ENCODE data around the gene CD3E. TPM values are rescaled to one million over a fixed set of nuclear protein-coding genes. Genes with fewer than 3 reads are reported as not detected.

The CD3E gene
- total and polyA plus RNA-seq, 10 donors: 20.5 to 89.2 (median 55.0) TPM

DNA sequence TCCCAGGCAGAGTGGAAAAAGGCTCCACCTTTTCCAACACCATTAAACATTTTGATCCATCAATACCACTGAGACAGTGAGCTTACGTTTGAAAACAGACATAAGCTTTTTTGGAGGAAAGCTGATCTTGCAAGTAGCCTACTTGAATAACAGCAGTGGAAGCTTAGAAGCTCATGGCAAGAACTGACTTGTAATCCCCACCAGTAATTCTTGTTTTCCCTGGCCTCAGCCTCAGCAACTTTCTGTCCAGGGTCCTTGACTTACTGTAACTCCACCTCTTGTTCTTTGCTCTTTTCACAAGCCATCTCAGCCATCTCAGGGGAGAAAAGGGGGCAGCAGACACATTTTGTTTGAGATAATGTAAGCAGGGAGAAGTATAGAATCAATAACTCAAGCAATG lies 28.1 kb upstream of the CD3E start:
- intact Hi-C loops (cut with DNase I; ENCODE audit: low total_unique reads): no loop called here

DNA sequence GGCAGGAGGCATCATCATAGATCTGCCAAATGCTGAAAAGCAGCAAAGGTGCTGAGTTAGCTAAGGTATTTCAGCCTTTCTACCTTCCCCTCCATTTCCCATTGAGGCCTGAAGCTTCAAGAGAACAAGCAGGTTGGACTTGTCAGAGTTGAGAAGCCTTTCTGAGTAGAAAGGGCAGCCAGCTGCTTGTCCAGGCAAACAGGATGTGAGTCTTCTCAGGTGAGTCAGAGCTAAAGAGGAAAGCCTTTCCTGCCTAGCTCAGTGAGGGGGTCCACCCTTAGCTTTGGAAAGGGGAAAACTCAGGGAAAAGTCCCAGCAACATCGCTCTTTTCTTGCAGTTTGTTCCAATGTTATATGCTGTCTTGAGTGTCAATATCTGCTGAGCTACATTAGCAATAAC lies 27.2 kb upstream of the CD3E start:
- H3K27me3 ChIP-seq (replicated peaks in 1 of 7): peaks cover 0 to 12% (median 0%) of the 10 kb centered on the region in 7 donors
- no peak overlapping the region for H3K27ac ChIP-seq
- H3K4me3 ChIP-seq: no peak overlapping the region
- no peaks in the 10 kb centered on the region for H3K36me3 ChIP-seq
- 86 to 94% (median 89%) methylated on average over 1 of the region's 1 CpG for WGBS, 5 donors
- H3K9me3 ChIP-seq: no peaks in the 10 kb centered on the region
- TF ChIP-seq, protein P1, sequence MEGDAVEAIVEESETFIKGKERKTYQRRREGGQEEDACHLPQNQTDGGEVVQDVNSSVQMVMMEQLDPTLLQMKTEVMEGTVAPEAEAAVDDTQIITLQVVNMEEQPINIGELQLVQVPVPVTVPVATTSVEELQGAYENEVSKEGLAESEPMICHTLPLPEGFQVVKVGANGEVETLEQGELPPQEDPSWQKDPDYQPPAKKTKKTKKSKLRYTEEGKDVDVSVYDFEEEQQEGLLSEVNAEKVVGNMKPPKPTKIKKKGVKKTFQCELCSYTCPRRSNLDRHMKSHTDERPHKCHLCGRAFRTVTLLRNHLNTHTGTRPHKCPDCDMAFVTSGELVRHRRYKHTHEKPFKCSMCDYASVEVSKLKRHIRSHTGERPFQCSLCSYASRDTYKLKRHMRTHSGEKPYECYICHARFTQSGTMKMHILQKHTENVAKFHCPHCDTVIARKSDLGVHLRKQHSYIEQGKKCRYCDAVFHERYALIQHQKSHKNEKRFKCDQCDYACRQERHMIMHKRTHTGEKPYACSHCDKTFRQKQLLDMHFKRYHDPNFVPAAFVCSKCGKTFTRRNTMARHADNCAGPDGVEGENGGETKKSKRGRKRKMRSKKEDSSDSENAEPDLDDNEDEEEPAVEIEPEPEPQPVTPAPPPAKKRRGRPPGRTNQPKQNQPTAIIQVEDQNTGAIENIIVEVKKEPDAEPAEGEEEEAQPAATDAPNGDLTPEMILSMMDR (IDR thresholded peaks at IDR 0.05 in 8 of 11, conservative IDR thresholded peaks at IDR 0.05 in 3 of 11): no peak
- TF ChIP-seq POLR2AphosphoS5 (IDR thresholded peaks at IDR 0.05): no peak
- no peak for TF ChIP-seq POLR2A (IDR thresholded peaks at IDR 0.05)
- DNase-seq: no peak
- intact Hi-C loops (cut with DNase I; ENCODE audit: low total_unique reads): no loop called here
- H3K4me1 ChIP-seq: peaks cover 0 to 8% (median 0%) of the 10 kb centered on the region in 6 donors

More for the DNA sequence above, 28.1 kb upstream of the CD3E start:
- Histone ChIP-seq H3K4me3 (no peak overlapping the region), H3K27me3 (replicated peaks in 1 of 7) (peaks cover 0 to 12% (median 0%) of the 10 kb centered on the region in 7 donors), H3K4me1 (peaks cover 0 to 6% (median 0%) of the 10 kb centered on the region in 6 donors), H3K36me3 (no peaks in the 10 kb centered on the region), H3K27ac (no peak overlapping the region), H3K9me3 (no peaks in the 10 kb centered on the region)
- TF ChIP-seq POLR2A (IDR thresholded peaks at IDR 0.05): no peak
- TF ChIP-seq, protein P1 (IDR thresholded peaks at IDR 0.05 in 8 of 11, conservative IDR thresholded peaks at IDR 0.05 in 3 of 11): no peak
- TF ChIP-seq POLR2AphosphoS5 (IDR thresholded peaks at IDR 0.05): no peak
- DNase-seq: no peak
- 84 to 93% (median 91%) methylated on average over 1 of the region's 1 CpG for WGBS, 5 donors

DNA sequence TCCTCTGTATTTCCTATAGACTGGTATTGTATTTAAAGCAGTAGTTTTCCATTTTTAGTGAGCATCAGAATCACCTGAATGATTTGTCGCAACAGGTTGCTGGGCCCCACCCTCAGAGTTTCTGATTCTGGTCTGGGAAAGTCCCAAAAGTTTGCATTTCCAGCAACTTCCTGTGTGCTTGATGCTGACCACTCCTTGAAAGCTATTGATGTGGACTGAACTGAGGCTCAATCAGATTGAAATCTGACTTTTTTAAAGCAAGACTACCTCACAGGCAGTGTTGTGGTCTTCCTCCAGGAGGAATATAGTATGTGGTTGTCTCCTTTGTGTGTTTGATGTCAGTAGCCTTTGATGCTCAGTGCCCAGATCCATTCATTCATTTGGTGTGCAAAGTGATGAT lies 23.2 kb upstream of the CD3E start:
- no peaks in the 10 kb centered on the region for H3K27me3 ChIP-seq (replicated peaks in 1 of 7)
- no peak overlapping the region for H3K4me3 ChIP-seq
- DNase-seq: no peak
- WGBS, 5 donors: 45 to 72% (median 64%) methylated on average over 1 of the region's 1 CpG
- no peak overlapping the region for H3K27ac ChIP-seq
- H3K4me1 ChIP-seq: peaks cover 0 to 8% (median 0%) of the 10 kb centered on the region in 6 donors
- TF ChIP-seq POLR2AphosphoS5 (IDR thresholded peaks at IDR 0.05) (no peak), POLR2A (IDR thresholded peaks at IDR 0.05) (no peak)
- TF ChIP-seq, protein P1 (IDR thresholded peaks at IDR 0.05 in 8 of 11, conservative IDR thresholded peaks at IDR 0.05 in 3 of 11): no peak
- no peaks in the 10 kb centered on the region for H3K36me3 ChIP-seq
- intact Hi-C loops (cut with DNase I; ENCODE audit: low total_unique reads): no loop called here
- no peaks in the 10 kb centered on the region for H3K9me3 ChIP-seq

DNA sequence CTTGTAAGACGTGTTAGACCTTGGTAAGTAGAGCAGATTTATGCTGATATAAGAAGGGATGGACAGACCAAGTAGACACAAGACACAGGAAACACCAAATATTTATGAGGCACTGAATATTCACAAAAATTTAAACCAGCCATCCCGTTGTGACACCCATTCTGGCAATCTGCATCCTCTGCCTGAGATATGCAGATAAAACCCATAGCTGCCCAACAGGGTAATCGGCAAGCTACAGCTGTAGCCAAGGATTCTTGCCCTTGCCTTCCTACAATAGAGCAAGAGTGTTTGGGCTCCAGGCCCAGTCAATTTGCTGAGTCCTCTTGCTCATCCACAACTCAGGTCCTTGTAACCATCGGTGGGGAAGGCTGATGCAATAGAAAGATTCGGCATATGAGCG lies 21.9 kb upstream of the CD3E start:
- WGBS, 5 donors: 71 to 92% (median 74%) methylated on average over 6 of the region's 6 CpGs
- intact Hi-C loops (cut with DNase I; ENCODE audit: low total_unique reads): no loop called here
- Histone ChIP-seq H3K27ac (no peak overlapping the region), H3K36me3 (no peaks in the 10 kb centered on the region), H3K4me1 (peaks cover 0 to 8% (median 0%) of the 10 kb centered on the region in 6 donors), H3K9me3 (no peaks in the 10 kb centered on the region), H3K4me3 (no peak overlapping the region), H3K27me3 (replicated peaks in 1 of 7) (no peaks in the 10 kb centered on the region)
- TF ChIP-seq POLR2A (IDR thresholded peaks at IDR 0.05) (no peak), POLR2AphosphoS5 (IDR thresholded peaks at IDR 0.05) (no peak)
- TF ChIP-seq, protein P1 (IDR thresholded peaks at IDR 0.05 in 8 of 11, conservative IDR thresholded peaks at IDR 0.05 in 3 of 11): no peak
- DNase-seq: no peak
